BLaER1 treated with 17β-estradiol and CSF1 and Interleukin-3, amounts not matched to agents 10 nM and 100 nM (cell line): ENCODE results near the gene FLNC.

Experiments used
- H3K27ac ChIP-seq, 11 experiments: shearing (Covaris generic); formaldehyde crosslinking; 2 replicates each; pipeline ENCODE4 v1.8.1; 2022
- H3K27me3 ChIP-seq, 11 experiments: shearing (Covaris generic); formaldehyde crosslinking; 2 replicates each; pipeline ENCODE4 v1.8.1; 2022
- H3K36me3 ChIP-seq, 11 experiments: shearing (Covaris generic); formaldehyde crosslinking; 2 replicates each; pipeline ENCODE4 v1.8.1; 2022
- H3K4me1 ChIP-seq, 10 experiments: shearing (Covaris generic); formaldehyde crosslinking; 2 replicates each; pipeline ENCODE4 v1.8.1; 2022
- H3K4me2 ChIP-seq, 11 experiments: shearing (Covaris generic); formaldehyde crosslinking; 2 replicates each; pipeline ENCODE4 v1.8.1; 2022
- H3K4me3 ChIP-seq, 10 experiments: shearing (Covaris generic); formaldehyde crosslinking; 2 replicates each; pipeline ENCODE4 v1.8.1; 2022
- H3K9ac ChIP-seq, 11 experiments: shearing (Covaris generic); formaldehyde crosslinking; 2 replicates each; pipeline ENCODE4 v1.8.1; 2022
- H3K9me3 ChIP-seq, 11 experiments: shearing (Covaris generic); formaldehyde crosslinking; replicated peaks in 1 of 11; 2 replicates each; pipeline ENCODE4 v1.8.1; 2022
- H4K20me1 ChIP-seq, 11 experiments: shearing (Covaris generic); formaldehyde crosslinking; 2 replicates each; pipeline ENCODE4 v1.8.1; 2022
- Cebpa-rat ChIP-seq, 11 experiments: shearing (Covaris generic); IDR thresholded peaks; 2 replicates each; pipeline ENCODE4 v1.8.1; 2022

FLNC gene

DNA sequence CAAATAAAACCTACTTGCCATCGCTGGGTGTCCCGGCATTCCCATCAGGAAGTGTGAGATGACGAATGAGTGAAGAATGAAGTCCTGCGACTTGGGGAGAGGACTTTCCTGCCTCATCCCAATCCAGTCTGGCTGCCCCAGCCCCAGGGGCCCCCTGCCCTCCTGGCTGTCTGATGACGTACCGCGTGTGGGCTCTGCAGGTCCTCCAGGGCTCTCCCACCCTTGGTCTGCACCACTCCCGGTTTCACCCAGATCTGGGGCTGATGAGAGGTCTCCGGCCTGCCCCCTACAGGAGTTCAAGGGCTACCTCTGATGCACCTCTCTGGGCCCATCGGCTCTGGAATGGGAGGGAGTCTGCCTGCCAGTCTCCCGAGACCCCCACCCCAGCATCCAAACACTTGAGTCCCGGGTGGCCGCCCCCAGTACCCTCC, 42.2 kb downstream of the FLNC start:
- Histone ChIP-seq H3K4me2 (no peak overlapping the region), H3K27me3 (peaks cover 37 to 43% (median 39%) of the 10 kb centered on the region in 11 experiments), H3K9ac (no peak overlapping the region), H4K20me1 (peaks cover 20 to 54% (median 38%) of the 10 kb centered on the region in 11 experiments; a peak in 21 of 22 replicates), H3K4me1 (peaks cover 19 to 43% (median 38%) of the 10 kb centered on the region in 10 experiments; a peak in 19 of 20 replicates), H3K4me3 (no peak overlapping the region), H3K36me3 (peaks cover 0 to 2% (median 0%) of the 10 kb centered on the region in 11 experiments; a peak in 1 of 22 replicates), H3K27ac (no peak overlapping the region), H3K9me3 (no peaks in the 10 kb centered on the region)
- TF ChIP-seq Cebpa-rat (IDR thresholded peaks at IDR 0.05), result no peak

DNA sequence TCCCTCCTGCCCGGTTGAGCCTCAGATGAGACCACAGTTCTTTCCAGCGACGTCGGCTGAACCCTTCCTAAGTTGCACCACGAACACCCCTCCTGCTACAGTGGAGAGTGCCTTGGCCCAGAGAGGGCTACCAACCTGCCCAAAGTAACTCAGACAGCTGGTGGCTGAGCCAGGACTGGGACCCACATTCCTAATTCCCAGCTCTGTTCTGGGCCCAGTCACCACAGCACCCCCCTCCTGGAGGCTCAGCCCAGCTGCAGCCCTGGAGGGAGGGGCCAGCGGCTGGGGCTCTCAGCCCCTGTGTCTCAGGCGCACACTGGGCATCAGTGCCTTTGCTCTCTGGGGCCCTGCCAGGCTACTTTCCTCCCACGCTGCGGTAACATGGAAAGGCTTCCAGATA, 43.0 kb downstream of the FLNC start:
- no peak for TF ChIP-seq Cebpa-rat (IDR thresholded peaks at IDR 0.05)
- H3K27ac ChIP-seq, result no peak overlapping the region
- peaks cover 18 to 51% (median 44%) of the 10 kb centered on the region in 10 experiments; a peak in 19 of 20 replicates for H3K4me1 ChIP-seq
- H4K20me1 ChIP-seq, result peaks cover 12 to 47% (median 30%) of the 10 kb centered on the region in 11 experiments; a peak in 21 of 22 replicates
- H3K27me3 ChIP-seq, result peaks cover 30 to 35% (median 32%) of the 10 kb centered on the region in 11 experiments
- no peak overlapping the region for H3K4me2 ChIP-seq
- H3K4me3 ChIP-seq, result no peak overlapping the region
- H3K36me3 ChIP-seq, result no peaks in the 10 kb centered on the region
- H3K9me3 ChIP-seq, result no peaks in the 10 kb centered on the region
- no peak overlapping the region for H3K9ac ChIP-seq

DNA sequence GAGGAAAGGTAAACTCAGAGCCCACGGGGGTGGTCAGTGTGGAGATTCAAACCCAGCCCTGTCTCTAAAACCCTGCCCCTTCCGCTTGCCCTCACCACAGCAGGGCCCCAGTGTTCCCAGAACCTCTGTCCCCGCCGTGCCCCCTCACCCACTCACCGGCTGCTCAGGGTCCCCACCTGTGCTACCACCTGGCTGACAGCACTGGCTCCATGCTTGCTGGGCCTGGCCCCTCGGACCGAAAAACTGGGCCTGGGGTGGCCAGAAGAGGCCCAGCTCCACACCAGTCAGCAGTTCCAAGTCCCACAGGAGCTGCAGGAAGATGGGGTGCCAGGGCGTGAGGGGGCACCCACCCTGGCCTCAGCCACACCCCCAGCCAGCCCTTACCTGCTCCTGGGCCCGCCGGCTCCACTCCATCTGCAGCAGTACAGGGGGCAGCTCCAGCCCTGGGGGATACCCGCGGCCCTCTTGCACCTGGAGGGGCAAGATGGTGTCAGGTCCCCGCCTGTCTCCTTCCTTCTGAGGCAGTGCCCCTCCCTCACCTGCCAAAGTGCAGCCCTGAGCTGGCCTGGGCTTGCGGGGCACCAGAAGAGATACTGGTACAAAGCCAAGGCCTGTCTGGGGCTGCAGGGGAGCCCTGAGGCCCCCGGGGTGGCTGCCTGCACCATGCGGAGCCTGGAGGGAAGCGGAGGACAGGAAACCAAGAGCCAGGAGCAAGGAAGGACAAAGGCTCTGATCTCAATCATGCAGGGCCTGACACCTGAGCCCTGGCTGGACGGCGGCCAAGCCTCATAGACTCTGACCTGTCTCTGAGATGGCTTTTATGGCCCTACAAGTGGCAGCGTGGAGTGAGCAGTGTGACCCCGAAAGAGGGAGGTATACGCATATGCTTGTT, 44.2 kb downstream of the FLNC start:
- peaks cover 9 to 41% (median 34%) of the 10 kb centered on the region in 10 experiments; a peak in 19 of 20 replicates for H3K4me1 ChIP-seq
- H3K36me3 ChIP-seq, result no peaks in the 10 kb centered on the region
- H3K27ac ChIP-seq, result no peak overlapping the region
- H3K27me3 ChIP-seq, result peaks cover 18 to 23% (median 20%) of the 10 kb centered on the region in 11 experiments
- no peaks in the 10 kb centered on the region for H3K9me3 ChIP-seq
- no peak overlapping the region for H3K4me3 ChIP-seq
- no peak for TF ChIP-seq Cebpa-rat (IDR thresholded peaks at IDR 0.05)
- H3K4me2 ChIP-seq, result no peak overlapping the region
- H3K9ac ChIP-seq, result no peak overlapping the region
- H4K20me1 ChIP-seq, result peaks cover under 1 to 36% (median 18%) of the 10 kb centered on the region in 11 experiments; a peak in 19 of 22 replicates

DNA sequence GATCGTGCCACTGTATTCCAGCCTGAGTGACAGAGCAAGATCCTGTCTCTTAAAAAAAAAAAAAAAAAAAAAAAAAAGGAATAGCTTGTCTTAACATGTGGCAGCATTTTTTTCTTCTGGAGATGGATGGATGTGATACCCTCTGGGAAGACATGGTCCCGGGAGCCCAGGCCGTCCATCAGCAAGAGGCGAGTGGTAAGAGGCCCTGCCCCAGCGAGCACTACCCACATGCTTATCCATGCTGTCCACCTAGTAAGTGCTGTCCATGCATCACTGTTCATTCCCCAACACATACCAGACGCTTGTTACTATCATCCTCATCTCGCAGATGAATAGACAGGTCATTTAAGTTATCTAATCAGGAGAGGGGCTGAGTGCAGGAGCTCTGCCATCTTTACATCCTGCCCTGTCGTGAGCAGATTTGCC, 45.3 kb downstream of the FLNC start:
- no peak for TF ChIP-seq Cebpa-rat (IDR thresholded peaks at IDR 0.05)
- H3K27ac ChIP-seq, result no peak overlapping the region
- H3K27me3 ChIP-seq, result peaks cover 7 to 12% (median 9%) of the 10 kb centered on the region in 11 experiments
- H3K36me3 ChIP-seq, result no peaks in the 10 kb centered on the region
- no peak overlapping the region for H3K4me2 ChIP-seq
- peaks cover 0 to 31% (median 7%) of the 10 kb centered on the region in 11 experiments; a peak in 14 of 22 replicates for H4K20me1 ChIP-seq
- H3K4me1 ChIP-seq, result peaks cover 0 to 29% (median 23%) of the 10 kb centered on the region in 10 experiments; a peak in 16 of 20 replicates
- no peaks in the 10 kb centered on the region for H3K9me3 ChIP-seq
- no peak overlapping the region for H3K9ac ChIP-seq
- no peak overlapping the region for H3K4me3 ChIP-seq

DNA sequence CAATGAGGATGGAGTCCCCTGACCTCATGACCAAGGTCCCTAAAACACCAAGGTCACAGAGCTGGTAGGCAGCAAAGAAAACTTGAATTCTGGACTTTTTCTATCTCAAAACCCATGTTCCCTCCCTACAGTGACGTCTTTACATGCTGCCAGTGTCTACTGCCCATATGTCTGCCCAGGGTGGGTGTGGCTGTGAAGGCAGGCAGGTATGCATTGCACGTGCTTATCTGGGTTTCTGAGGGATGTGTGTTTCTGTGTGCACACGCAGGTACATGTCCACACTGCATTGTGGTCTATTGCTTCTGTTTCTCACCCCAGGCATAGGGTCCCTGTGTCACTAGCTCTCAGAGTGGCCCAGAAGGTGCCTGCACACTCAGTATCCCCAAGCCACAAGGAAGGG, 45.9 kb downstream of the FLNC start:
- TF ChIP-seq Cebpa-rat (IDR thresholded peaks at IDR 0.05), result no peak
- Histone ChIP-seq H3K27ac (no peak overlapping the region), H4K20me1 (peaks cover 0 to 25% (median under 1%) of the 10 kb centered on the region in 11 experiments; a peak in 6 of 22 replicates), H3K4me2 (no peak overlapping the region), H3K9me3 (no peaks in the 10 kb centered on the region), H3K4me3 (no peak overlapping the region), H3K9ac (no peak overlapping the region), H3K4me1 (peaks cover 0 to 23% (median 17%) of the 10 kb centered on the region in 10 experiments; a peak in 15 of 20 replicates), H3K36me3 (no peaks in the 10 kb centered on the region), H3K27me3 (peaks cover 1 to 6% (median 3%) of the 10 kb centered on the region in 11 experiments; a peak in 11 of 22 replicates)

DNA sequence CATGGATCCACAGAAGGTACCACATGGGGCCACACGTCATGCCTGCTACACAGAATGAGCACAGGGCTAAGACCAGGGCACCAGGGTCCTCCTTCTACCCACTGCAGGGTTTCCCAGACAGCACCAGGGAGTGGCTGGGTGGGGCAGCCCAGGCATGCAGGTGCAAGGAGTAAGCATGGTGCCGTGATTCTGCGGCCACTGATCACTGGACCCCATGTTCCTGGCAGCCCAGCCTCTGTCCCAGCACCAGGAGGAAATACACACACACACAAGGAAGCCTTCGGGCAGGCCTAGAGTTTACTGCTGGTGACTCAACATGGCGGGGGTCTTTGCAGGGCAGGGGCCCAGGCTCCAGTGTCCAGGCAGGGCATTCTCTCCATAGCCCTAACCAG, 46.4 kb downstream of the FLNC start:
- H3K9ac ChIP-seq, result no peak overlapping the region
- no peak for TF ChIP-seq Cebpa-rat (IDR thresholded peaks at IDR 0.05)
- no peaks in the 10 kb centered on the region for H3K36me3 ChIP-seq
- peaks cover 0 to 19% (median 14%) of the 10 kb centered on the region in 10 experiments; a peak in 9 of 20 replicates for H3K4me1 ChIP-seq
- H4K20me1 ChIP-seq, result peaks cover 0 to 25% (median 0%) of the 10 kb centered on the region in 11 experiments; a peak in 1 of 22 replicates
- H3K27me3 ChIP-seq, result peaks cover 0 to 1% (median 0%) of the 10 kb centered on the region in 11 experiments; a peak in 1 of 22 replicates
- H3K4me2 ChIP-seq, result peak overlapping the region in 6 of 11 experiments; percentile 22 to 48 (median 47); a peak in 8 of 22 replicates
- no peak overlapping the region for H3K27ac ChIP-seq
- H3K4me3 ChIP-seq, result no peak overlapping the region
- no peaks in the 10 kb centered on the region for H3K9me3 ChIP-seq

DNA sequence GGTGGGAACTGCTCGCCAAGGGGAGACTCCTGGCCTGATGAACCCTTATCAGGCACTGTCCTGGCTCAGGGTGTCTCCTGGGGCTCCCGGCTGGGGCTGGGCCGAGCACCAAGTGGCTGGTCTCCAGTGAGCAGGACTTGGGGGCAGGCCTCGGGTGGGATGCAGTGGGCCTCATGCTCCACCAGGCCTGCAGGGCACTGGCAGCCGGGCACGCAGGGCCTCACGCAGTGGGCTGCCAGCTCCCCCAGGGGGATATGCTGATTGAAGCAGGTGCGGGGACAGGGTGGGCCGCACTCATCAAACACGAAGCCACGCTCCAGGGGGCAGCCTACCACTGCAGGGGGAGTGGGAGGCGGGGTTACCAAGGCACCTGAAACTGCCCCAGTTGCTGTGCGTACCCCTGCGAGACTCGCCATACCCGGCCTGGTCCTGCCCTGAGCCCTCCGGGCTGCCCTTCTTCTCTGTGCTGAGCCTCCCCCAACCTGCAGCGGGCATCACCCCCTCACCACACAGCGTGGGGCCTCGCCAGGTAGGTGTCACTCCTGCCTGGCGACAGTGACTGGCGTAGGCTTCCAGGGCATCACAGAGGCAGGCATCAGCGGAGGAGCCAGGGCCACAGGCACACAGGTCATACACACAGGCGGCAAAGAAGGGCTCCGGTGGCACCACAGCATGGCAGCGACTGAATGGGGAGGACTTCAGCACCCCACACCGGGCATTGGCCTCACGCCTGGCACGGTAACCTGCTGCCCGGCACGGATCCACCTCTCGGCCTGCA, 47.0 kb downstream of the FLNC start:
- Histone ChIP-seq H3K27ac (no peak overlapping the region), H3K27me3 (no peaks in the 10 kb centered on the region)

DNA sequence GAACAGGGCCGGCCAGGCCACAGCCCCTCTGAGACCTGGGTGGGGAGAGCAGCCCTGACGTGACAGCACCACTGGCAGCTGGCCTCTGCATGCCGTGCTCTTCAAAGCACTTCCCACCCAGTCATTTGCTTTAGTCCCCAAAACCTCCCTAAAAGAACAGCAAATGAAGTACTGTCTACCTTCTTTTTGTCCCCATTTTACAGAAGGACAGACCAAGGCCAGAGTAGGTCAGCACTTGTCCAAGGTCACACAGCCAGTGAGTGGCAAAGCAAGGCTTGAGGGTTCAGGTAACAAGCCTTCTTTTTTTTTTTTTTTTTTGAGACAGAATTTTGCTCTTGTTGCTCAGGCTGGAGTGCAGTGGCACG, 47.5 kb downstream of the FLNC start:
- H3K36me3 ChIP-seq, result no peaks in the 10 kb centered on the region
- H3K4me1 ChIP-seq, result peaks cover 0 to 18% (median 14%) of the 10 kb centered on the region in 10 experiments; a peak in 9 of 20 replicates
- H3K27me3 ChIP-seq, result no peaks in the 10 kb centered on the region
- H4K20me1 ChIP-seq, result peaks cover 0 to 21% (median 0%) of the 10 kb centered on the region in 11 experiments; a peak in 1 of 22 replicates
- TF ChIP-seq Cebpa-rat (IDR thresholded peaks at IDR 0.05), result no peak
- H3K4me2 ChIP-seq, result peak overlapping the region in 5 of 11 experiments; percentile 3 to 48 (median 46); a peak in 6 of 22 replicates
- no peak overlapping the region for H3K27ac ChIP-seq
- peak overlapping the region in 1 of 11 experiments; percentile 34; a peak in 3 of 22 replicates for H3K9ac ChIP-seq
- H3K9me3 ChIP-seq, result no peaks in the 10 kb centered on the region
- H3K4me3 ChIP-seq, result no peak overlapping the region

More for the DNA sequence above, 47.0 kb downstream of the FLNC start:
- H3K4me2 ChIP-seq, result peak overlapping the region in 7 of 11 experiments; percentile 22 to 48 (median 46); a peak in 10 of 22 replicates
- no peaks in the 10 kb centered on the region for H3K9me3 ChIP-seq
- no peaks in the 10 kb centered on the region for H3K36me3 ChIP-seq
- peak overlapping the region in 3 of 11 experiments; percentile 9 to 34 (median 21); a peak in 3 of 22 replicates for H3K9ac ChIP-seq
- peaks cover 0 to 18% (median 14%) of the 10 kb centered on the region in 10 experiments; a peak in 9 of 20 replicates for H3K4me1 ChIP-seq
- no peak overlapping the region for H3K4me3 ChIP-seq
- no peak for TF ChIP-seq Cebpa-rat (IDR thresholded peaks at IDR 0.05)
- peaks cover 0 to 25% (median 0%) of the 10 kb centered on the region in 11 experiments; a peak in 1 of 22 replicates for H4K20me1 ChIP-seq
